HFFc6 (cell line): ENCODE data around the gene CD2. TPM values are rescaled to one million over a fixed set of nuclear protein-coding genes. Genes with fewer than 3 reads are reported as not detected.

Source experiments
- DNase-seq: peaks from one replicate; pipeline ENCODE4 v3.0.0-alpha.2; 2018
- H3K27ac Mint-ChIP-seq: 2 replicates; pipeline ENCODE4 v1.8.0; 2020; ENCODE audit warnings: mild to moderate bottlenecking, mixed read lengths
- H3K27me3 Mint-ChIP-seq: 2 replicates; pipeline ENCODE4 v1.8.0; 2021; ENCODE audit warnings: mild to moderate bottlenecking, moderate library complexity, mixed read lengths; ENCODE audit not compliant: insufficient read depth
- H3K36me3 Mint-ChIP-seq: 2 replicates; pipeline ENCODE4 v1.8.0; 2021; ENCODE audit warnings: low read depth, mixed read lengths
- H3K4me1 Mint-ChIP-seq: 2 replicates; pipeline ENCODE4 v1.8.0; 2020; ENCODE audit warnings: low read depth, mixed read lengths
- H3K4me3 Mint-ChIP-seq: 2 replicates; pipeline ENCODE4 v1.8.0; 2020; ENCODE audit warnings: mild to moderate bottlenecking, moderate library complexity, mixed read lengths
- H3K9me3 Mint-ChIP-seq: 2 replicates; pipeline ENCODE4 v1.8.0; 2020; ENCODE audit warnings: mild to moderate bottlenecking, mixed read lengths
- CTCF ChIP-seq: fragments of 200-600 bp; sonication (generic); IDR thresholded peaks from 2 replicates; pipeline ENCODE4 v1.5.0; 2021; ENCODE audit warnings: antibody characterized with exemption, mild to moderate bottlenecking
- total RNA-seq, 6 experiments: library from RNA; stranded (reverse); fragmentation: NEBNext Ultra II Directional; extraction: Animal tissue kit (Norgen Biotek cat#: 25700); gene quantifications; 2 replicates in 1 of 6; 3 replicates in 5 of 6; pipeline ENCODE4 v1.2.3, GENCODE V29; 2021

The CD2 gene
- total RNA-seq, 6 experiments from 2014 or later = not detected

- Mint-ChIP-seq H3K27ac (no peak overlapping the region), H3K4me1 (no peaks in the 10 kb centered on the region), H3K27me3 (peaks cover 7% of the 10 kb centered on the region), H3K4me3 (no peak overlapping the region), H3K9me3 (no peaks in the 10 kb centered on the region), H3K36me3 (no peaks in the 10 kb centered on the region)
- TF ChIP-seq CTCF = no peak
- no peak for DNase-seq
These were observed 5.4 kb downstream of the CD2 start for GRCh38 chr1:116759636-116760035.

GRCh38 chr1:116760487-116760886 is 6.3 kb downstream of the CD2 start:
- Mint-ChIP-seq H3K27ac (no peak overlapping the region), H3K4me1 (peaks cover 3% of the 10 kb centered on the region), H3K27me3 (peaks cover 6% of the 10 kb centered on the region), H3K9me3 (no peaks in the 10 kb centered on the region), H3K4me3 (no peak overlapping the region), H3K36me3 (0 out of 2 replicates have a peak, but pooled peaks cover 2% of the 10 kb centered on the region)
- TF ChIP-seq CTCF = no peak
- DNase-seq = no peak

- Mint-ChIP-seq H3K4me1 (peaks cover 7% of the 10 kb centered on the region), H3K4me3 (no peak overlapping the region), H3K36me3 (0 out of 2 replicates have a peak, but pooled peaks cover 5% of the 10 kb centered on the region), H3K9me3 (no peaks in the 10 kb centered on the region), H3K27ac (no peak overlapping the region), H3K27me3 (peaks cover 8% of the 10 kb centered on the region)
- no peak for TF ChIP-seq CTCF
- DNase-seq = no peak
These were observed 6.9 kb downstream of the CD2 start for GRCh38 chr1:116760996-116761665.

- no peak overlapping the region for H3K4me3 Mint-ChIP-seq
- no peak overlapping the region for H3K27ac Mint-ChIP-seq
- DNase-seq = no peak
- no peak for TF ChIP-seq CTCF
- H3K36me3 Mint-ChIP-seq = 0 out of 2 replicates have a peak, but pooled peaks cover 5% of the 10 kb centered on the region
- H3K9me3 Mint-ChIP-seq = no peaks in the 10 kb centered on the region
- peaks cover 8% of the 10 kb centered on the region for H3K27me3 Mint-ChIP-seq
- H3K4me1 Mint-ChIP-seq = peaks cover 7% of the 10 kb centered on the region
These were observed 8.1 kb downstream of the CD2 start for GRCh38 chr1:116762281-116762680.

GRCh38 chr1:116762781-116763115 is 8.5 kb downstream of the CD2 start:
- Mint-ChIP-seq H3K4me3 (no peak overlapping the region), H3K36me3 (0 out of 2 replicates have a peak, but pooled peaks cover 5% of the 10 kb centered on the region), H3K27me3 (peaks cover 8% of the 10 kb centered on the region), H3K4me1 (peaks cover 7% of the 10 kb centered on the region), H3K9me3 (no peaks in the 10 kb centered on the region), H3K27ac (no peak overlapping the region)
- DNase-seq = no peak
- TF ChIP-seq CTCF = no peak
